ENCODE measurements around the gene ZFHX3. TPM values are rescaled to one million over a fixed set of nuclear protein-coding genes. Genes with fewer than 3 reads are reported as not detected.

Gene ZFHX3
- total RNA-seq, 1 donor: 2.6 TPM

- peaks cover 7% of the 10 kb centered on the region for H3K4me1 ChIP-seq (ENCODE audit: insufficient read depth, low read length)
- H3K9me3 ChIP-seq (ENCODE audit: low read depth, low read length): no peaks in the 10 kb centered on the region
- H3K27me3 ChIP-seq (ENCODE audit: insufficient read depth, low read length): peaks cover 7% of the 10 kb centered on the region
- H3K4me3 ChIP-seq (ENCODE audit: low read length): no peak overlapping the region
Measured at GRCh38 chr16:73041676-73042075, 6.3 kb downstream of the ZFHX3 start.

GRCh38 chr16:73040735-73041402 lies 7.1 kb downstream of the ZFHX3 start:
- H3K27me3 ChIP-seq (ENCODE audit: insufficient read depth, low read length): peaks cover 8% of the 10 kb centered on the region
- H3K9me3 ChIP-seq (ENCODE audit: low read depth, low read length): no peaks in the 10 kb centered on the region
- H3K4me3 ChIP-seq (ENCODE audit: low read length): no peak overlapping the region
- H3K4me1 ChIP-seq (ENCODE audit: insufficient read depth, low read length): peaks cover 15% of the 10 kb centered on the region

GRCh38 chr16:73040136-73040535 lies 7.8 kb downstream of the ZFHX3 start:
- H3K9me3 ChIP-seq (ENCODE audit: low read depth, low read length): no peaks in the 10 kb centered on the region
- H3K4me1 ChIP-seq (ENCODE audit: insufficient read depth, low read length): peaks cover 18% of the 10 kb centered on the region
- H3K4me3 ChIP-seq (ENCODE audit: low read length): no peak overlapping the region
- H3K27me3 ChIP-seq (ENCODE audit: insufficient read depth, low read length): peaks cover 8% of the 10 kb centered on the region

- Histone ChIP-seq H3K9me3 (ENCODE audit: low read depth, low read length) (no peaks in the 10 kb centered on the region), H3K4me3 (ENCODE audit: low read length) (no peak overlapping the region), H3K27me3 (ENCODE audit: insufficient read depth, low read length) (peaks cover 8% of the 10 kb centered on the region), H3K4me1 (ENCODE audit: insufficient read depth, low read length) (peaks cover 19% of the 10 kb centered on the region)
Measured at GRCh38 chr16:73037845-73038570, 9.9 kb downstream of the ZFHX3 start.

GRCh38 chr16:73037331-73037745 lies 10.6 kb downstream of the ZFHX3 start:
- H3K4me1 ChIP-seq (ENCODE audit: insufficient read depth, low read length): peaks cover 26% of the 10 kb centered on the region
- H3K4me3 ChIP-seq (ENCODE audit: low read length): no peak overlapping the region
- H3K27me3 ChIP-seq (ENCODE audit: insufficient read depth, low read length): peaks cover 8% of the 10 kb centered on the region
- no peaks in the 10 kb centered on the region for H3K9me3 ChIP-seq (ENCODE audit: low read depth, low read length)

- Histone ChIP-seq H3K27me3 (ENCODE audit: insufficient read depth, low read length) (peaks cover 8% of the 10 kb centered on the region), H3K9me3 (ENCODE audit: low read depth, low read length) (no peaks in the 10 kb centered on the region), H3K4me1 (ENCODE audit: insufficient read depth, low read length) (peaks cover 27% of the 10 kb centered on the region), H3K4me3 (ENCODE audit: low read length) (no peak overlapping the region)
Measured at GRCh38 chr16:73036074-73036826, 11.7 kb downstream of the ZFHX3 start.

GRCh38 chr16:73034374-73034773 lies 13.6 kb downstream of the ZFHX3 start:
- peaks cover 27% of the 10 kb centered on the region for H3K4me1 ChIP-seq (ENCODE audit: insufficient read depth, low read length)
- H3K9me3 ChIP-seq (ENCODE audit: low read depth, low read length): no peaks in the 10 kb centered on the region
- no peak overlapping the region for H3K4me3 ChIP-seq (ENCODE audit: low read length)
- peaks cover 8% of the 10 kb centered on the region for H3K27me3 ChIP-seq (ENCODE audit: insufficient read depth, low read length)

GRCh38 chr16:73033271-73033998 lies 14.5 kb downstream of the ZFHX3 start:
- Histone ChIP-seq H3K9me3 (ENCODE audit: low read depth, low read length) (no peaks in the 10 kb centered on the region), H3K4me1 (ENCODE audit: insufficient read depth, low read length) (peaks cover 27% of the 10 kb centered on the region), H3K27me3 (ENCODE audit: insufficient read depth, low read length) (peaks cover 8% of the 10 kb centered on the region), H3K4me3 (ENCODE audit: low read length) (no peak overlapping the region)

- Histone ChIP-seq H3K27me3 (ENCODE audit: insufficient read depth, low read length) (peaks cover 8% of the 10 kb centered on the region), H3K4me1 (ENCODE audit: insufficient read depth, low read length) (peaks cover 27% of the 10 kb centered on the region), H3K9me3 (ENCODE audit: low read depth, low read length) (no peaks in the 10 kb centered on the region), H3K4me3 (ENCODE audit: low read length) (no peak overlapping the region)
Measured at GRCh38 chr16:73032541-73033270, 15.2 kb downstream of the ZFHX3 start.

GRCh38 chr16:73031984-73032383 lies 15.9 kb downstream of the ZFHX3 start:
- Histone ChIP-seq H3K9me3 (ENCODE audit: low read depth, low read length) (no peaks in the 10 kb centered on the region), H3K4me3 (ENCODE audit: low read length) (no peak overlapping the region), H3K4me1 (ENCODE audit: insufficient read depth, low read length) (peaks cover 23% of the 10 kb centered on the region), H3K27me3 (ENCODE audit: insufficient read depth, low read length) (peaks cover 4% of the 10 kb centered on the region)

- H3K27me3 ChIP-seq (ENCODE audit: insufficient read depth, low read length): no peaks in the 10 kb centered on the region
- H3K4me3 ChIP-seq (ENCODE audit: low read length): no peak overlapping the region
- no peaks in the 10 kb centered on the region for H3K9me3 ChIP-seq (ENCODE audit: low read depth, low read length)
- peaks cover 16% of the 10 kb centered on the region for H3K4me1 ChIP-seq (ENCODE audit: insufficient read depth, low read length)
Measured at GRCh38 chr16:73031155-73031866, 16.6 kb downstream of the ZFHX3 start.

- H3K9me3 ChIP-seq (ENCODE audit: low read depth, low read length): no peaks in the 10 kb centered on the region
- H3K4me1 ChIP-seq (ENCODE audit: insufficient read depth, low read length): peaks cover 9% of the 10 kb centered on the region
- no peak overlapping the region for H3K4me3 ChIP-seq (ENCODE audit: low read length)
- H3K27me3 ChIP-seq (ENCODE audit: insufficient read depth, low read length): no peaks in the 10 kb centered on the region
Measured at GRCh38 chr16:73028721-73029361, 19.1 kb downstream of the ZFHX3 start.

- H3K9me3 ChIP-seq (ENCODE audit: low read depth, low read length): no peaks in the 10 kb centered on the region
- no peak overlapping the region for H3K4me3 ChIP-seq (ENCODE audit: low read length)
- H3K27me3 ChIP-seq (ENCODE audit: insufficient read depth, low read length): no peaks in the 10 kb centered on the region
- H3K4me1 ChIP-seq (ENCODE audit: insufficient read depth, low read length): peaks cover 9% of the 10 kb centered on the region
Measured at GRCh38 chr16:73028263-73028662, 19.7 kb downstream of the ZFHX3 start.
